Measurements from ENCODE around the gene CAT.

- TF ChIP-seq POLR2A (IDR thresholded peaks at IDR 0.05): no peak
- TF ChIP-seq CTCF (IDR thresholded peaks at IDR 0.05): no peak
These were observed 970 bp downstream of the CAT start for GRCh38 chr11:34439610-34440198.
